Stimulated activated CD8-positive, alpha-beta memory T cell treated with anti-CD3 and anti-CD28 coated beads, Interleukin-2, amount 100 ng/mL, for 48 hours (primary cell): Measurements from ENCODE around the gene GASK1B.
A peak's percentile ranks its signal among the peaks of the same experiment; 100 is the strongest.

Experiments used
- DNase-seq, 2 donors: peaks; one replicate each; pipeline ENCODE4 v3.0.0-alpha.2; 2020; ENCODE audit warnings: low read depth in 2 of 2

The GASK1B gene

DNA sequence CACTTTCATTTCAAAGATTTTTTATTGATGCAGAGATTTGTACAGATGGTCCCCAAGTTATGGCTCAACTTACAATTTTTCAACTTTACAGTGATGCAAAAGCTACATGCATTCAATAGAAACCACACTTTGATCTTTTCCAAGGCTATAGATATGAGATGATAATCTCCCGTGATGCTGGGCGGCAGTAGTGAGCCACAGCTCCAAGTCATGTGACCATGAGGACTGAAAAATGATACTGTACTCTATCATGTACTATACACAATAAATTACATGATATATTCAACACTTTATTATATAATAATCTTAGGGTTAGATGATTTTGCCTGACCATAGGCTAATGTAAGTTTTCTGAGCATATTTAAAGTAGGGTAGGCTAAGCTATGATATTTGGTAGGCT, 14.0 kb upstream of the GASK1B start:
- no peak for DNase-seq

DNA sequence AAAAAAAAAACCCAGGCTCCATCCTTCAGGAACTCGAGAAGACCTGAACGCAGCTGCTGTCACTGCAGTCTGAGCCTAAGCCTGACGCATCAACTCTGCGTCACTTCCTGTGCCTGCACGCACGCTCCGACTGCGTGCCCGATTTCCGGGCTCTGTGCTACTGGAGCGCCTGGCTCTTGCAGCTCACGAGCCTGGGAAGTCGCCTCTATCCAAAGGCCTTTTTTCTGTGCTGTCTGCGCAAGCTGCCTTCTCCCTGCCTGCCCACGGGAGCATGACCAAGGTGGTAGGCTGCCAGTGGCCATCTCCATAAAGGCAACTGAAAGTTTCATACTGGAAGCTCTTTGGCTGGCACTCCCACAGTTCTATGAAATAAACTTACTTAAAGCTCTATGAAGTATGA, 9.9 kb upstream of the GASK1B start:
- no peak for DNase-seq

DNA sequence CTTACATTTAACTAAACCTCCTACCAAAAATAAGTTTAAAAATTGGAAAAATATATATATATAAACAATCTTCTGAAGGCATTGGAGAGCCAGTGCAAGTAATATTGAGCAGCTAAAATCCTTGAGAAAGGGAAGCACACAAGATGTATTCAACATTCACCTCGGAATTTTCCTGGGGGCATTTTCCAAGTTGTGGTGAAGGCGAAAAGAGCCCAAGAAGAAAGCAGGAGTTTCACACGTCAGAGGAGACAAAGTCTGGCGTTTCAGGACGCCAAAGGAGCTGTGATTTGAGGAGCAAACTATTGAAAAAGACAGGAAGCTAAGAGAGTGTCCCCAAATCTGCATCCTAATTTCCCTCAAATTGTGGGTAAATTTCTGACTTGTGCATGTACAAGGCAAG, 9.1 kb upstream of the GASK1B start:
- no peak for DNase-seq

DNA sequence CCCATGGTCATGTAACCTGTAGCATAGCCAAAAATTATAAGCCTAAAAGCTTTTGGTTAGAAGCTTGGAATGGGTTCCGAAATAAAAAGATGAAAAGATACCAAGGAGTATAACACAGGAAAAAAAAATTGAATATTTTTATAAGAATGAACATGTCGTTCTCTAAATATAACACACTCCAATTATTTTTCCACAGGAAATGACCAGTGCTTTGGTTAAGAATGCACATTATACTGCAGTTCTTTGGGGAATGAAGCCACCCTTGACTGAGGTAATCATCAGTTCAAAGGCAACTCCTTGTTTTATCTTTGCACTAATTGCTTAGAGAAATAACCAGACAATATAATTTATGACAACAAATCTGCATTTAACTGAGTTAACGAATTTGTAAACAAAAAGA, 6.6 kb upstream of the GASK1B start:
- no peak for DNase-seq

DNA sequence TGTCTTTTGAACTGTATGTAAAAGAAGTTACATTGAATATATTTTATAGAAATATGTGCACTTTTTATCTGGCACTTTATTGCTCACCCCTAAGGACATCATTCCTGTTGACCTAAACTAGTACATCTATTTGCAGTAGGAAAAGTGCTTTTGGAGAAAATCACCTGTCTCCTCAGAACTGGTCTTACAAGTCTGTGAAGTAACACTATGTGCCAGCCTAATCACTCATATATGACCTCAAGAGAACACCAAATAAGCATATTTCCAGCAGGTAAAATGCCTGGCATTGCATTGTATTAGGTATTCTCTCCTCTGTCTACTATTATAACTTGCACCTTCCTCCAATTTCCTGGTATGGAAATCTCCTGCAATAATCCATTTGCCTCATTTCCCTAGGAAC, 4.0 kb upstream of the GASK1B start:
- no peak for DNase-seq

DNA sequence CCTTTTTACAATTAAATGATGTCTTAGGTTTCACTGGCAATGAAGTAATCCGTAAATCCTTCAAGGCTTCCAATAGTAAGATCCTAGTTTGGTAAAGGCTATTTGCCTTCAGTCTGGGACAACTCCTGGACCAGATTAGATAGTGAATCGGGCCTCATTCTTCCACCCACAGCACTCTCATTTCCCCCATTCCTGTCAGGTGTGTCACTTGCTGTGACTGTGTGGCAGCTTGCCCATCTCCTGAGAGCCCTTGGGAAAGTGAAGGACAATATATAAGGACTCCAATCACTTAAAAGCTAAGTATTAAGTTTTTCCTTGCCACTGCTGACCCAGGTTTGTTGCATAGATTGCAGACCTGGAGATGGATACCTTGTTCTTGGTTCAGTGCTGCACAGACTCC, 3.3 kb upstream of the GASK1B start:
- no peak for DNase-seq

DNA sequence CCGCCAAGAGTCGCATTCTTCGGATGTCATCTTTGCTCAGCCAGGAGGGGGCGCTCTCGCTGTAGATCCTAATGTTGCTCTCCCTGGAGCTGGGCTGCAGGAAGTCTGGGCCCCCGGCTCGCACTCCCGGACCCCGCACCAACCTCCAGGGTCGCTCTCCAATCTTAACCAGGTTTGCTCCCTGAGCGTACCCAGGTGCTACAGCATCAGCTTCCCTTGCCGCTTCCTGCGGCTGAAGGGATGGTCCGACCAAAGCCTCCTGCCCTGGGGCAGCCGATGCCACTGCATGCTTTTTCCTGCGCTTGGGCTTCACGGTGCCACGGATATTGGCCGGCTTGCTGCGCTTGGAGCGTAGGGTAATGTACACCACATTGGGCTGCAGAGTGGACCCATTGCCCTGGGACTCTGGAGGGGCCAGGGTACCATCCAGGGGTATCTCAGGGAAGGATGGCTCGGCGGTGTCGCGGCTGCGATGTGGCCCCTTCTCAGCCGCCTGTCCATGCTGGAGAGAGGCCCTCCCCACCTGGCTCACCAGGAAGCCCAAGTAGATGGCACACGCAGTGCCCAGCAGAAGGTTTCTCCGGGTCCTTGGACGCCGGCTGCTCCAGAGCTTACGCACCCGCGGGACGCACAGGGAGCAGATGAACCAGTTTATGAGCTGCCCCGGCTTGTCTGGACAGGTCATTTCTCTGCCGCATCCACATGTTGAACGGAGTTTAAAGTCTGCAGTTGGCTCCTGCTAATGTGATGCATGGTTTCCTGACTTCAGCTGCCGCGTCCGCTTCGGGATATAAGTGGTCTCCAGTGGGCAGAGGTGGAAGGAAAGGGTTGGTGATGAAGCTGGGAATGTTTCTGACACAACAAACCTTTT, 1.9 kb downstream of the GASK1B start:
- peak in 1 of 2 donors; percentile 17 for DNase-seq

DNA sequence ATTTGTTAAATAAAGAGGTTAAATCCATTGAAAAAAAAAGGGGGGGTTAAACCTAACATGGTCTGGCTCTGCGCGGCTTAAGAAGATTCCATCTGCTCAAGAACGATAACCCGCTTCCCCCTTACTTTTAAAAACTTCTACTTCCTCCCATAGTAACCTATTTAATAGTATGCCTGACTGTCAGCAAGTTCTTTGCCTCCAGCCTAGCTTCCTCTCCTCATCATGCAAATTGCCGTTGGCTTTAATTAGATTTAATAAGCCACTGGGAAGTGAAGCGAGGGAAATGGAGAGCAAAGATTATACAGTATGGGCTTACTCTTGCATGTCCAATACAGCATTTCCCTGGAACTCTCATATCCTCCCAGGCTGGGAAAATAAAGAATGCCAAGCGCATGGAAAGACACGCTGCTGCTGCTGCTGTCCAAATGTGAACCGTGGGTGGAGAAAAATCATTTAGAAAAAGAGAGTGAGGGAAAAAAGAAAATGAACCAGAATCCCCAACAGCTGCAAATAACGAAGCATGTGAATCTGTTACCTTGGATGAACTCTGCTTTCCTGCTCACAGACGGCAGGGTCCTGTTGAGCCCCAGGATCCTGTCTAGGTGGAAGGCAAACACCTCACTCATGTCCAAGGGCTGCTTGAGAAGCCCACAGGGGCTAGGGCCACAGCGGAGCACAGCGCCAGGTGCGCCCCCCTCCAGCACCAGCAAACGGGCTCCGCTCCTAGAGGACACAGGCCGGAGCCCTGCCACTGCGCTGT, 2.7 kb downstream of the GASK1B start:
- no peak for DNase-seq

DNA sequence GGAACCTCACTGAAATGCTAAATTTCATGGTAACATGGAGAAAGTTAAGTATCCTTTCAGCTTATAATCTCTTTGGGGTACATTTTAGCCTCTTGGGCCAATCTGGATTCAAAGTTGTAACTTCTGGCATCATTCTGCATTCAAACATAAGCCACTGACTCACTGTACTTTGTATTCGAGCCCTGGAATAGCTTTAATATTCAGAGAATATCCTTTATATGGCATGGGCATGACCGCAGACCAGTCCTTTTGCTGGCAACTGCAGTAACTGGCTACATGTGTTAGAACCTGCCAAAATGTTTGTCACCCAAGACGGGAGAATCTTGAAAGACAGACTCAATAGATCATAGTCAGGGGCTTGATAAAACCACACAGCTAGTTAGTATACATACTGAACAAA, 3.3 kb downstream of the GASK1B start:
- DNase-seq = no peak

DNA sequence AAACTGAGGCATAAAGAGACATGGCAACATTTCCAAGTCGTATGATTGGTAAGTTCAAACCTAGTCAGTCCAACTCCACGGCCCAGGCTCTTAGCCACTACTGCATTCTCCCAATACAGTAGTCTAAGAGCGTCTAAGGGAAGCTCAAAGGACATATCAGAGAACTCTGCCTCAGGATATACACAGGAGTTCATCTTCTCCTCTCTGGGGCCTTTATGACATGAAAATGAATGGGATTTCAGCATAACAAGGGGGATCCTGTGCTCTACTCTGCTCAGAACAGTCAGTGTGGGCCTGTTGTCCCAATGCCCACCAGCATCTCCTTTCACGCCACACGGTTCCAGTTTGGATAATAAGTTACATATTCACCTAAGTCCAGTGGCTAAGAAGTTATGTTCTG, 4.2 kb downstream of the GASK1B start:
- DNase-seq = no peak

DNA sequence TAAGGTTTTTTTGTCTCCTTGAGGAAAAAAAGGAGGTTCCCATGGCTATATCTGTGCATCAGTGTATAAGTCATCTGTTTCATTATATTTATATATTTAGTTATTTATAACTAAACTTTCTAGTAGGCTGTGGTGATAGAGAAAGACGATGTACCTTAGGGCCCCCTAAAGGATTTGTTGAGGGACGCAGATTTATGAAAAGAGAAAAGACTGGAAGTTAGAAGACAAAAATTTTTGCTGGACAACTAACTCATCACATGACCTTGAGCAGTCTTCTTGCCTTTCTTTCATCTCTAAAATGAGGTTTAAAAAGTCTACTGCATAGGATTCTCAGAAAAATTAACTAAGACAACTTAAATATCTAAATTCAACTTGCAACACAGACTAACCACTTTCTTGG, 6.1 kb downstream of the GASK1B start:
- no peak for DNase-seq

DNA sequence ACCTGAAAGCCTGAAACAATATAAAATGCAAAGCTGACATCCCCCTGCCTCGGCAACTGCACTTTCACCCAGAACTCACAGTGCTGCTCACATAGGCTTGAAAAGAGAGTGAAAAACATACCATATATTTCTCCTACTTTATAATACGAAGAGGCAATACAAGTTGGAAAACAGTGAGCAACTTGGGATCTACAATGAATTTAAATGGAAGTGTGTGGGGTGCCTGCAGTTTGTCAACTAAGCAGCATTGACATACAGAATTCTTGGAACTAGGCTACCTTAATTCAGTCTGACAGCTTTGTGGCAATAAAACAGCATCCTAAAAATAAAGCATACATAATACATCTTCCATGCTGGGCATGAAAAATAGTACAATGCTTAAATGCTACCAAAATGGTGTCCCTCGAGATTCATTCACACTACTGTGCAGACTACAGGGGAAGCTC, 8.0 kb downstream of the GASK1B start:
- no peak for DNase-seq

DNA sequence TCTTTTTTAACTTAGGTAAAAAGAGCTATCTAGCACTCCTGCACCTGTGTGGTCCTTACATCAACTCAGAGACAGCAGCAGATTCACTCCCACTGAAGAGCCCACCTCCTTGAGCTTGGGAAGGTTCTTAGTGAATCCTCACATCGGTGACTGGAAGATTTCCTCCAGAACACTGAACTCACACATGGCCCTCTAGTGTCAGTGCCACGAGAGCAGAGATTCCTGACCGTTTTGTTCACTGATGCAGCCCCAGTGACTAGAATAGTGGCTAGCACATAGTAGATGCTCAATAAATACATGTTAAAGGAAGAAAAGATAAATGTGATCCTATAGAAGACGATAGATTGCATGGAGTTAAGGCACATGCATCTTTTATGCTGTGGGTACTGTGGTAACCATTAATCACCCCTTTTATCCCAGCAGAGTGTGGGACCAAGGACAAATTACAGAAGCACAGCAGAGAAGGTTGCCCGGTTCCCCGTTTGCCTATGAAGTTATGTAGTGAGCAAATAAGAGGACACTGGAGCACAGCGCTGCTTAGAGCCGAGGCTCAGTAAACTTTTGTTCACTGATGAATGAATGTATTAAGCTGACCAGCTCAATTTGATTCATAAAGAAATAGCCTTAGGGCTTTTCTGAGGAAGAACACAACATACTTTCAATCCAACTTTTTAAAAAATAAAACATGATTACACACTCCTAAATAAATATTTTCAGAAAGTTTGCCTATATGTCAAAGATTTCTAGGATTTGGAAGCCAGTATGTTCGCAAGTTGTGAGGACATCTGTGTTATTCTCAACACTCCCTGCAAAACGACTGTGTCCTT, 8.7 kb downstream of the GASK1B start:
- DNase-seq = no peak

DNA sequence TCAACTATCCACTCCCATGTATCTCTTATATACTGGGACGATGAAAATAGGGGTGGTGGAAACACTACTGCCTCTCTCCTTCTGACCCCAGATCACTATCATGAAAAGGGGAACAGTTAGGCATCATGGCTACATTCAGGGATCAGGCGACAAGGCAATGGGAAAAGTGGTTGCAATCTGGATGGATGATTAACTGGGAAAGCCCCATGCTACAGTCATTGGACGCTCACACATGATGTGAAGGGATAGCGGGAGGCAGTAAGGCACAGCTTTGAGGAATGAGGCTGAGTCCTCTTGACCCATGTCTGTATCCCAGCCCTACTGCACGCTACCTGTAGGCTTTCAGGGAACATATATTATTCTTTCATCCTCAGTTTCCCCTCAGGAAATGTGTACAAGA, 10.2 kb downstream of the GASK1B start:
- DNase-seq = no peak

DNA sequence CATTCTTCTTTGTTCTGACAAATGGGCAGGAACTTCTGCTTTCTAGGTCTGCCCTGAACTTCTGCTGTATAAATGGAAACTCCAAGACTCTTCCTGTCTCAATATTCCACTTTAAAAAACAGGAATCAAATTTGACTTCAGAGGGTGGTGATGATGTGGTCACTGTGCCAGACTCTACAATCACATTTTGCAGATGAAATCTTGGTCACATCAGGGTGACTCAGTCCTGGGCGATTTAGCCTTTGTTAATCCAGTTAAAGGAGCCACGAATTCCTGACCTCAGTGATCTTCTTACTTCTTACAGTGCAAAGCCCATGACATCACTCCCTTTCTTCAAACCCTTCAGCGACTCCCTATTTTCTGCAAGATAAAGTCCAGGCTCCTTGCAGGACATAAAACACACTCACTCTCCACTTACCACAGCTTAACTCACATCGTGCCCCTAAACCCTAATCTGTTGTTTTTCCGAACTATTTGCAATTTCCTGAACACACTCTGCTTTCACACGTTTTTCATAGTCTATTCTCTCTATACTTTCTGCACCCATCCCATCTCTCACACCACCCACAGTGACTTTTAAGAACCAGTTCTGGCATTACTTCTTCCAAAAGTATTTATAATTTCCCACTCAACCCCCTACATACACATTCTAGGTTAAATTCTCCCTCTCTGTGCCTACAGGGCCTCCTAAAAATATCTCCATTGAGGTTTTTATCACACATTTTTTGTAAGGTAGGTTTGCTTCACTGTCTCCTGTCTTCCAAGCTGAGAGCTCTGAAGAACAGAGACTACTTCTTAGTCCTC, 11.1 kb downstream of the GASK1B start:
- no peak for DNase-seq

DNA sequence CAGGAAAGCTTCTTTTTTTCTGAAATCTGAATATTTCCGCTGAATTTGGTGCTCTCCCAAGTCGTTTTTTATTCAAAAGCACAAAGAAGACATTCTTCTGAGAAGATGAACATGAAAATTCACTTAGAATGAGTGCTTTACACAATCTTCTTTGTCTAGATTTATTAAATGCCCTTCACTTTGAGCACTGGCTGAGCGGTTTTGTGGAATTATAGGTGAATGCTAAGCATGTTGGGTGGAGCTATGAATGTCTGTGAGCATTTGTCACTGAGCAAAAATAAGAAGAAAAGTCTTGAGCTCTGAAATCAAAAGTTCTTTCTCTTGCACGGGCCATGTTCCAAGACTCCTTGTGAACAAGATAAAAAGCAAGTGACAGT, 13.1 kb downstream of the GASK1B start:
- no peak for DNase-seq

DNA sequence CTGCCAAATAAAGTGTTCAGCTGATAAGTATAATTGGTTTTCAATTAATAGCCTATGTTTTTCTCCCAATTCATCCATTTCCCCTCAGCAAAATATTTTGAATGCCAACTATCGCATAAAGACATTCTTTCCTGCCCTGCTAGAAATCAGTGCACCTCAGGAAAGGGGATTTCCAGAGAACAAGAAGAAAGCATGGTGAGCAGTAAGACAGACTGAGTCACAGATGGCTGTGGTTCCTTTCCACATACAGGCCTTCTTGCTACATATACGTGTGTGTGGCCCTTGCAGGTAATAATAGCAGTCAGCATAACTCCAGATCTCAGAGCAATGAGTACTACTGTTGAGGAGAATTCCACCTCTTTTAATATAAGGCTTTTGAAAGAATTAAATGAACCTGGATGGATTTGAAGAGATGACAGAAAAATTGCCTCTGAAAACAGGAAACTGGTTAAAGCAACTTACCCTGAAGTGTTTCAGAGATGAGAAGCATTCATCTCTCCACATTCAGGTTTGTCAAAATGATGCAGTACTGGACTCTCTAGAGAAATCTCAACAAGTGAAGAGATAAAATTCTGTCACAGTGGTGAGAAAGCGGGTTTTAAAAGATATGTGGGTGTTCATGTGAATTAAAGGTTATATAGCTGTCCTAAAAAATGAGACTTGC, 13.6 kb downstream of the GASK1B start:
- no peak for DNase-seq

DNA sequence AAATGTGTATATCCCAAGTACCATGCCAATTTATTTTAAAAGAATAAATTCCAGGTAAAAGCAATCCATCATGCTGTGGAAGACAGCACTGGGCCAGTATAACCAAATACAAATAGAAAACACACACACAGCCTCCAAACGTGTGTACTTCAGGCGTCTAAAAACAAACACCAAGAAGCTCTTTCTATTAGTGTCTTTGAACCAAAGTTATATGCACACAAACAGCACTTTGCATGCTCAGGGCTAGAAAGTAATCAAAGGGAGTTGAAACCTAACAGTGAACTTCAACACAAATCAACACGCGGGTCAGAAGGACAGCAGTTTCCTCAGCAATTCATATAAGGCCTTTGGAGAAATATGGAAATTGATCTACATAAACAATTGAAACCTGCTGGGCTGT, 15.4 kb downstream of the GASK1B start:
- no peak for DNase-seq

DNA sequence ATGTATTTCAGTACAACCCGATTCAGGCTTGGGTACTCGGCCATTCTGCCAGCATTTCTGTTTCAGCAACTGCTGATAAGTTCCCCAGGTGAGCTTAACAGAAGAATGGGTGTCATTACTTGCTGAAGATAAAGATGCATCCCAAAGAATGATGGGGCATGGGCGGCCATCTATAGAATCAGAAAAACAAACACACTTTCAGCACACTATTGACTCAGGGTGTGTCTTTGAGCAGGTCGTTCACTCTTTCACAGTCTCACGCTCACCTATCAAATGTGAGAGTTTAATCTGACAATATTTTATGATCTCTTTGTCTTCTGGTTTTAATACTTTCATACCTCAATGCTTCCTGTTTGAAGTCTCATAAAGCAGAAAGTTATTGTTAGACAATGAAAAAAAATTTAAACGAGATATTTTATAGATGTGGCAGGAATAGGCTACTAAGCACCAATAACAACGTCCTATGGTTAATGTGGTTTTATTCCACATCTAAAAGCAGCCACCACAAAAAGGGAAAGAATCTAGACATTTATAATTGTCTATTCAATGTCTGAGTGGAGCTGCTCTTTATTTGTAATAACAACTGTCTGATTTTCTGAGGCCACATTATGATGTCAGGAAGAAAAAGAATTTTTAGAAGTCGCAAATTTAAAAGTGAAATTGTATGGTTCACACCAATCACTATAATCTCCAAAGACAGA, 17.0 kb downstream of the GASK1B start:
- no peak for DNase-seq

DNA sequence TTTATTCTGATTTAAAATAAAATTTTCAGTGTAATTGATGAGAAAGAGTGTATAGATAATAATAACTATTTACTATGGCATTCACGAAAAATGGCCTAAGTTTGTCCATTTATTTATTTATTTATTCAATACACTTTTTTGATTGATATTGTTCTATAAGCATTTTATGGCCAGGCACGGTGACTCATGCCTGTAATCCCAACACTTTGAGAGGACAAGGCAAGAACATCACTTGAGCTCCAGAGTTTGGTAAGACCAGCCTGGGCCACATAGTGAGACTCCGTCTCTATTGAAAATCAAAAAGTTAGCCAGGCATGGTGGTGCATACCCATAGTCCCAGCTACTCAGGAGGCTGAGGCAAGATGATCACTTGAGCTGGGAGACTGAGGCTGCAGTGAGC, 25.7 kb downstream of the GASK1B start:
- DNase-seq = no peak
